Coronary artery (tissue), 2 donors: ENCODE data around the gene HSPA9.

Experiments
- DNase-seq: peaks from one replicate; pipeline ENCODE4 v3.0.0-alpha.2; 2017; ENCODE audit warnings: low spot score
- H3K27ac ChIP-seq, 2 donors: fragments of 200-600 bp; sonication (generic); one replicate each; pipeline ENCODE4 v1.5.1; 2016 to 2019
- H3K4me3 ChIP-seq: fragments of 200-600 bp; sonication (generic); 2 replicates; pipeline ENCODE4 v1.5.1; 2016; ENCODE audit warnings: mild to moderate bottlenecking, moderate library complexity
- TF ChIP-seq, protein P1 (sequence below): fragments of 200-600 bp; sonication (generic); IDR thresholded peaks from one replicate; pipeline ENCODE4 v1.5.1; 2019; ENCODE audit warnings: antibody characterized with exemption

HSPA9 gene

DNA sequence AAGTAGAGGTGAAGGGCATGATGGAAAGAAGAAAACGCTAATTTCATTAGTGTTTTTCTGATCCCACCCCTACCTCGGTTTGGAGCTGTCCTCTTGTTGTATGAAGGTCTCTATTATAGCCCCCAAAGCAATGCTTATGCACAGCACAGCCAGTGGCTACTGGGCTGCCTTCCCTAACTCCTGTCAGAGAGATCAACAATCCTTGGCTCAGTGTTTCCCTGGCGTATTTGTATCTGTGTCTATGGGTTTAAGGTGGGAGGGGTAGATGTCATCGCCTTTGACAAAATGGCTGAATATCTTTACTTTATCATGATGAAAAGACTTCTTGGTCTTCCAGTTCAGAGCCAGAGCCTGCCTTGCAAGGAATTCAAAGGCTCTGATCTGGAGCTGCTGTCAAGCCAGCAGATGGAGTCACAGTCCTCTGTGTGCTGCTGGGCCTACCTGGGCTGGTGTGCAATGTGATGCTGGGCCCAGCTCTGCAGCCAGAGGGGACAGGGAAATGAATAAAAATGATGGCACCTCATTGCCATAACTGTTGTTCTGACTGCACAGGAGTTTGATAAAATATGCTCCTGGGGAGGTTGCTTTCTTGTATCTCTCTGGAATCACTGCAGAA lies 20.1 kb upstream of the HSPA9 start:
- no peak overlapping the region for H3K4me3 ChIP-seq
- no peak for DNase-seq
- H3K27ac ChIP-seq: no peak overlapping the region
- TF ChIP-seq, protein P1, sequence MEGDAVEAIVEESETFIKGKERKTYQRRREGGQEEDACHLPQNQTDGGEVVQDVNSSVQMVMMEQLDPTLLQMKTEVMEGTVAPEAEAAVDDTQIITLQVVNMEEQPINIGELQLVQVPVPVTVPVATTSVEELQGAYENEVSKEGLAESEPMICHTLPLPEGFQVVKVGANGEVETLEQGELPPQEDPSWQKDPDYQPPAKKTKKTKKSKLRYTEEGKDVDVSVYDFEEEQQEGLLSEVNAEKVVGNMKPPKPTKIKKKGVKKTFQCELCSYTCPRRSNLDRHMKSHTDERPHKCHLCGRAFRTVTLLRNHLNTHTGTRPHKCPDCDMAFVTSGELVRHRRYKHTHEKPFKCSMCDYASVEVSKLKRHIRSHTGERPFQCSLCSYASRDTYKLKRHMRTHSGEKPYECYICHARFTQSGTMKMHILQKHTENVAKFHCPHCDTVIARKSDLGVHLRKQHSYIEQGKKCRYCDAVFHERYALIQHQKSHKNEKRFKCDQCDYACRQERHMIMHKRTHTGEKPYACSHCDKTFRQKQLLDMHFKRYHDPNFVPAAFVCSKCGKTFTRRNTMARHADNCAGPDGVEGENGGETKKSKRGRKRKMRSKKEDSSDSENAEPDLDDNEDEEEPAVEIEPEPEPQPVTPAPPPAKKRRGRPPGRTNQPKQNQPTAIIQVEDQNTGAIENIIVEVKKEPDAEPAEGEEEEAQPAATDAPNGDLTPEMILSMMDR: no peak

DNA sequence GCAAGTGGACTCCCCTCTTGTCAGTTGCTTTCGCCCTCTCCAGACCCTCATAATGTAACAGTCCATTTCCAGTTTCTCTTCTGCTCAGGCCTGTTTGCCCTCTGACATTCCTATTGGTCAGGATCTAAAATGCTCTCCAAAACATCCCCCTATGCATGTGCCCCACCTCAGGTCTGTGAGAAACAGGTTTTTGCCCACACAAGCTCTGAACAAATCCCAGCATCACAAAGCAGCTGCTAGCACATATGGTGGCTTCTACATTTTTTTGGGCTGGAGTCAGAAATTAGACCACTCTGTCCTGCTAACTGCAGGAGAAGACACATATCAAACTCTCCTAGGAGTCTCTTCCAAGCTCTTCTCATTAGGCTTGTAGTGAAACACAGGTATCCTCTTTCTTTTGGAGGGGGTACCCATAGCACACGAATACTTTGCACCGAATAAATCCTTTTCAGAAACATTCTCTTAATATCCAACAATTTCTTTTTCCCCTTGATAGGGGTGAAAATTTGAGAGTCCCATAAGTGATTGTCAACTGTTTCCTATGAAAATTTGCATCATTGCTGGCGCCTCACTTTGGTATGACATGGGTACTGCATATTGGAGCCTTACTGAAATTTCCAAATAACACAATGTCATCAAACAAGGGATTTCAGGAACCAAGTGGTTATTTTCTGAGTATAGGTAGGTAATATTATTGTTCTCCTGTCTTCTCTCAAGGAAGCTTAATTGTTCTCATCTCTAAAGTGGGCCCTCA lies 19.3 kb upstream of the HSPA9 start:
- Histone ChIP-seq H3K27ac (no peak overlapping the region), H3K4me3 (no peak overlapping the region)
- DNase-seq: no peak
- TF ChIP-seq, protein P1: no peak

DNA sequence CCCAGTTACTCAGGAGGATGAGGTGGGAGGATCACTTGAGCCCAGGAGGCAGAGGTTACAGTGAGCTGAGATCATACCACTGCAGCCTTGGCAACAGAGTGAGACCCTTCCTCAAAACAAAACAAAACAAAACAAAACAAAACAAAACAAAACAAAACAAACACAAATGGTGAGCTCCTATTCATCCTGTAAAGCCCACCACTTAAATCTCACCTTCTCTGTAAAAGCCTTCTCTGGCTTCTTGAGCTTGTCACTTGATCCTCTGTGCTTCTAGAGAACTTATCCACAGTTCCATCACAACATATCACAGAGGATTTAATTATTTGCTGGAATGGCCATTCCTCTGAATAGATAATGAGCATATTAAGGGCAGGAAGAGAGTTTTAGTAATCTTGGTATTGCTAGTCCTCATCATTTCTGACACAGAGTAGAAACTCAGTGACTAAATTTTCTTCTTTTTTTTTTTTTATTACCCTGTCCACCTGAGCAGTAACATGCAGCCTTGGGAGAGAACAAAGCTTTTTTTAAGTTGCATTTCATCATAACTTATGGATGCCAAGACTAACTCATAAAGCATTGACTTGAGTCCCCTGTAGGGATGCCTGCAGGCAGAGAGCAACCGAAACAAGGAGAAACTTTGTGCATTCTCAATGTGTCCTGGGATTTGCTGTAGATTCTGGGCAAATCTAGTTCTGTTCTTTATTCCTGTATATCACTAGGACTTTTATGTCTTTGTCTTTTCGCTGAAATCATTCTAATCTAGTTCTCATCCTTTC lies 13.0 kb upstream of the HSPA9 start:
- no peak for DNase-seq
- TF ChIP-seq, protein P1: no peak
- H3K27ac ChIP-seq: no peak overlapping the region
- H3K4me3 ChIP-seq: no peak overlapping the region

DNA sequence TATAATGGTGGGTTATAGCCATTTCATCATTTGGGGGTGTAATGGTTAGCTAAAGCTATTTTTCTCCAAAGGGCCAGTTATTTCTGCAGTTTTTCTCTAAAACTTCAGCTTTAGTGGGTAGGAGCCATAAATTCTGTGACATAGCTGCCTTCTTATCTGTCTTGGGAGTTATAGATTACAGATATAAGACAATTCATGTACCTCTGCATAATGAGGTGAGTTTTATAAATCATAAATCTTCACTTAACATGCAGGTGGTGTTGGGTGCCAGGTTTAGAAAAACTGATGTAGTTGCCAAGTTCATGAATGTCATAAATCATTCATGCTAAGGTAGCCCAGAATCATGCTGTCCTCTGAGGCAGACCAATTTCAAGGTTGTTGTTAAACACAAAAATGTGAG lies 10.0 kb upstream of the HSPA9 start:
- DNase-seq: no peak
- Histone ChIP-seq H3K4me3 (no peak overlapping the region), H3K27ac (no peak overlapping the region)
- TF ChIP-seq, protein P1: no peak

DNA sequence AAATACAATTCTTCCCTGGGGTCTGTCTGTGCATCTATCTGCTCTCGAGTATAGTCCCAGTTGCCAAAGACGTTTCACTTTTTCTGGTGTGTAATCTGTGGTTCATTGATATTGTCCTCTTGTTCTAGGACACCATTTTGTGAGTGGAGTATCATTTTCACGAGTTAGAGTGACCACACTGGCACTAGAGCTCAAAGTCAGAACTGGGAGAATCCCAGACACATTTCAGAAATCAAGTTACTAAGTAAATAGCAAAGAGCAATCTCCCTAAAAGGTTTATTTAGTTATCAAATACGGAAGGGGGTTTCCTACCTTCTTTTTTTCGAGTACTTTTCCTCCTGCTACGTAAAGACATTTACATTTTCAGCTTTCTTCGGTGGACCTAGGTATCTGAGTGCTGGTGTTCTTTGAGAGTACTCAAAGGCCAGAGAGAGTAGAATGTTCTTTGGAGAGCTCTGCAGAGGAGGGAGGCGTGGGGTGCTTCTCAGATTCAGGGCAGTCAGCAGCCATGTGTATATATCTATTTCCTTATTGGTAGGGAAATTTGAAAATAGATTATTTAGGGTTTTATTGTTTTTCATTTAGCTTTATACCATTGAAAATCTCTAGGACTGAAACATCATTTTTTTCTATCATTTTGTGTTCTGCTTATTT lies 8.9 kb upstream of the HSPA9 start:
- TF ChIP-seq, protein P1: no peak
- Histone ChIP-seq H3K4me3 (no peak overlapping the region), H3K27ac (no peak overlapping the region)
- no peak for DNase-seq

DNA sequence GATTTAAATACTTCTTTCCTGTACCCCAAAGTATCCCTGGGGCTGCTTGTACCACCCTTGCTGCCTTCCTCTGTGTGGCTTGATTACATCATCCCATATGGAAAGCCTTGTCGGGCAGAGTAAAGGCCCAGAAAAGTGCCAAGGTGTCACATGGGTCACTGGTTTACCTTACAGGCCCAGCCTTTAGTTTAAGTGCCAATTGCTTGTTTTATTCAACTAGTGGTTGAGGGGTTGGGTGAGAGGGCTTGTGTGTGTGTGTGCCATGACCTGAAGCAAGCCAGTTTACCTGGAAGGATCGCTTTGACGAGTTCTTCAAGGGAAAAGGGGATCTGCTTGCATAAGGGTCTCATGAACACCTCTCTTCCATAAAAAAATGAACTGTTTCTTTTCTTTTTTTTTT lies 7.8 kb upstream of the HSPA9 start:
- Histone ChIP-seq H3K4me3 (no peak overlapping the region), H3K27ac (no peak overlapping the region)
- TF ChIP-seq, protein P1: no peak
- no peak for DNase-seq
